ENCODE data around the gene CUBN.

CUBN gene

GRCh38 chr10:17056781-17057428 is 72.7 kb downstream of the CUBN start:
- H3K9ac ChIP-seq, result no peak overlapping the region
- H3K27me3 ChIP-seq (ENCODE audit: control insufficient read depth, insufficient read depth, low read length), result no peaks in the 10 kb centered on the region
- no peak overlapping the region for H3K4me3 ChIP-seq (ENCODE audit: low read depth, low read length)
- no peak overlapping the region for H2AFZ ChIP-seq
- H3K4me2 ChIP-seq (ENCODE audit: low read length), result no peak overlapping the region
- no peaks in the 10 kb centered on the region for H3K79me2 ChIP-seq
- H3K36me3 ChIP-seq (ENCODE audit: control insufficient read depth, insufficient read depth, low read length), result no peaks in the 10 kb centered on the region
- H3K27ac ChIP-seq, result no peak overlapping the region
- H3K9me3 ChIP-seq (ENCODE audit: control insufficient read depth, low read length), result no peaks in the 10 kb centered on the region
- TF ChIP-seq CTCF (IDR thresholded peaks at IDR 0.05), result no peak
- H3K4me1 ChIP-seq, result no peaks in the 10 kb centered on the region

- no peak for TF ChIP-seq CTCF (IDR thresholded peaks at IDR 0.05)
- Histone ChIP-seq H2AFZ (no peak overlapping the region), H3K27ac (no peak overlapping the region), H3K27me3 (ENCODE audit: control insufficient read depth, insufficient read depth, low read length) (no peaks in the 10 kb centered on the region), H3K9me3 (ENCODE audit: control insufficient read depth, low read length) (no peaks in the 10 kb centered on the region), H3K4me2 (ENCODE audit: low read length) (no peak overlapping the region), H3K79me2 (no peaks in the 10 kb centered on the region), H3K9ac (no peak overlapping the region), H3K4me1 (no peaks in the 10 kb centered on the region), H3K4me3 (ENCODE audit: low read depth, low read length) (no peak overlapping the region), H3K36me3 (ENCODE audit: control insufficient read depth, insufficient read depth, low read length) (no peaks in the 10 kb centered on the region)
Observed at GRCh38 chr10:17053513-17053912, 76.1 kb downstream of the CUBN start.

- no peaks in the 10 kb centered on the region for H3K4me1 ChIP-seq
- H3K9me3 ChIP-seq (ENCODE audit: control insufficient read depth, low read length), result no peaks in the 10 kb centered on the region
- no peak overlapping the region for H3K27ac ChIP-seq
- H3K9ac ChIP-seq, result no peak overlapping the region
- no peak for TF ChIP-seq CTCF (IDR thresholded peaks at IDR 0.05)
- no peaks in the 10 kb centered on the region for H3K36me3 ChIP-seq (ENCODE audit: control insufficient read depth, insufficient read depth, low read length)
- H3K4me3 ChIP-seq (ENCODE audit: low read depth, low read length), result no peak overlapping the region
- no peak overlapping the region for H2AFZ ChIP-seq
- H3K79me2 ChIP-seq, result no peaks in the 10 kb centered on the region
- no peaks in the 10 kb centered on the region for H3K27me3 ChIP-seq (ENCODE audit: control insufficient read depth, insufficient read depth, low read length)
- no peak overlapping the region for H3K4me2 ChIP-seq (ENCODE audit: low read length)
Observed at GRCh38 chr10:17053061-17053460, 76.5 kb downstream of the CUBN start.

- no peak overlapping the region for H3K27ac ChIP-seq
- no peaks in the 10 kb centered on the region for H3K4me1 ChIP-seq
- no peaks in the 10 kb centered on the region for H3K9me3 ChIP-seq (ENCODE audit: control insufficient read depth, low read length)
- no peak overlapping the region for H2AFZ ChIP-seq
- no peaks in the 10 kb centered on the region for H3K36me3 ChIP-seq (ENCODE audit: control insufficient read depth, insufficient read depth, low read length)
- H3K4me3 ChIP-seq (ENCODE audit: low read depth, low read length), result no peak overlapping the region
- no peaks in the 10 kb centered on the region for H3K27me3 ChIP-seq (ENCODE audit: control insufficient read depth, insufficient read depth, low read length)
- H3K79me2 ChIP-seq, result no peaks in the 10 kb centered on the region
- no peak overlapping the region for H3K4me2 ChIP-seq (ENCODE audit: low read length)
- no peak overlapping the region for H3K9ac ChIP-seq
- TF ChIP-seq CTCF (IDR thresholded peaks at IDR 0.05), result no peak
Observed at GRCh38 chr10:17051851-17052250, 77.8 kb downstream of the CUBN start.

GRCh38 chr10:17049195-17049594 is 80.4 kb downstream of the CUBN start:
- no peaks in the 10 kb centered on the region for H3K9me3 ChIP-seq (ENCODE audit: control insufficient read depth, low read length)
- H3K36me3 ChIP-seq (ENCODE audit: control insufficient read depth, insufficient read depth, low read length), result no peaks in the 10 kb centered on the region
- H2AFZ ChIP-seq, result no peak overlapping the region
- H3K27ac ChIP-seq, result no peak overlapping the region
- H3K4me1 ChIP-seq, result no peaks in the 10 kb centered on the region
- TF ChIP-seq CTCF (IDR thresholded peaks at IDR 0.05), result no peak
- no peak overlapping the region for H3K4me3 ChIP-seq (ENCODE audit: low read depth, low read length)
- no peaks in the 10 kb centered on the region for H3K79me2 ChIP-seq
- H3K27me3 ChIP-seq (ENCODE audit: control insufficient read depth, insufficient read depth, low read length), result no peaks in the 10 kb centered on the region
- H3K4me2 ChIP-seq (ENCODE audit: low read length), result no peak overlapping the region
- no peak overlapping the region for H3K9ac ChIP-seq

All from parathyroid adenoma (tissue), 2 donors.